GM12801 (cell line): ENCODE results near the gene ABLIM3.

ENCODE experiments used
- TF ChIP-seq, protein P1 (sequence below): IDR thresholded peaks from one replicate; pipeline ENCODE4 v1.5.1; 2011; ENCODE audit warnings: control low read depth; ENCODE audit not compliant: insufficient read length; ENCODE audit errors: extremely low read depth

The ABLIM3 gene

GRCh38 chr5:149217803-149218155 is 76.5 kb downstream of the ABLIM3 start:
- TF ChIP-seq, protein P1, sequence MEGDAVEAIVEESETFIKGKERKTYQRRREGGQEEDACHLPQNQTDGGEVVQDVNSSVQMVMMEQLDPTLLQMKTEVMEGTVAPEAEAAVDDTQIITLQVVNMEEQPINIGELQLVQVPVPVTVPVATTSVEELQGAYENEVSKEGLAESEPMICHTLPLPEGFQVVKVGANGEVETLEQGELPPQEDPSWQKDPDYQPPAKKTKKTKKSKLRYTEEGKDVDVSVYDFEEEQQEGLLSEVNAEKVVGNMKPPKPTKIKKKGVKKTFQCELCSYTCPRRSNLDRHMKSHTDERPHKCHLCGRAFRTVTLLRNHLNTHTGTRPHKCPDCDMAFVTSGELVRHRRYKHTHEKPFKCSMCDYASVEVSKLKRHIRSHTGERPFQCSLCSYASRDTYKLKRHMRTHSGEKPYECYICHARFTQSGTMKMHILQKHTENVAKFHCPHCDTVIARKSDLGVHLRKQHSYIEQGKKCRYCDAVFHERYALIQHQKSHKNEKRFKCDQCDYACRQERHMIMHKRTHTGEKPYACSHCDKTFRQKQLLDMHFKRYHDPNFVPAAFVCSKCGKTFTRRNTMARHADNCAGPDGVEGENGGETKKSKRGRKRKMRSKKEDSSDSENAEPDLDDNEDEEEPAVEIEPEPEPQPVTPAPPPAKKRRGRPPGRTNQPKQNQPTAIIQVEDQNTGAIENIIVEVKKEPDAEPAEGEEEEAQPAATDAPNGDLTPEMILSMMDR = no peak

DNA sequence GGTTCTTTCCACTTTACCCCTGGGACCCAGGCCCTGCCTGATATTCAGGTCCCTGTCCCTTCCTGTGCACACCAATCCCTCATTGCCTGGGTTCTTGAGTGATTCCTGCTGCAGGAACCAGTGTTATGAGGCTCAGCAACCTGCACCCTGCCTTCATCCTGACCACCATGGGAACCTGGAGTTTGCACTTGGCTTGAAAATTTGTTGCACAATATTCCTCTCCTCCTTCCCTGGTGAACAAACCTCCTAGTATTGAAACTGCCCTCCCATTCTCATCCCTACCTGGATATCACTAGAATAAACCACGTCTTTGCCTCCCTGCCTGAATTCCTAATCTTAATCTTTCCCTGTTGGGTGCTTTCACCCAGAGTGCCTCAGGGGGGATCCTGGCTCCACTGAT is 78.3 kb downstream of the ABLIM3 start:
- TF ChIP-seq, protein P1 = no peak

GRCh38 chr5:149220750-149221149 is 79.5 kb downstream of the ABLIM3 start:
- TF ChIP-seq, protein P1 = no peak

DNA sequence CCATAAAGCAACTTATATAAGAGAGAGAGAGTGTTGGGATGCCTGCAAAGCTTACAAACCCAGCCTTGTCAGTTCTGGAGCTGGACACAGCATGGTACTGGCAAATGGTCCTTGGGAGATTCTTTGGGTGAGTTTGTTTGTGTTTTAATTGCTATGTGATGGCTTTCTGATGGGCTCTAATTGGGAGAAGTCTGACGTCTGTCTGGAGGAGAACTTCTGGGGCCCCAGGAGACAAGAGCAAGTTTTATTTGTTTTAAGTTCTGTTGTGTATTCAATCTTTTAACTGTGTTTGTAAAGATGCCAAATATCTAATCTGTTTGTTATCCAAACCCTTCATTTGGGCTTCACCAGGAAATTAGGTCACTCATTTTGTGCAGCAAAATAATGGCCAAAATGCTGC is 80.0 kb downstream of the ABLIM3 start:
- TF ChIP-seq, protein P1 = no peak

DNA sequence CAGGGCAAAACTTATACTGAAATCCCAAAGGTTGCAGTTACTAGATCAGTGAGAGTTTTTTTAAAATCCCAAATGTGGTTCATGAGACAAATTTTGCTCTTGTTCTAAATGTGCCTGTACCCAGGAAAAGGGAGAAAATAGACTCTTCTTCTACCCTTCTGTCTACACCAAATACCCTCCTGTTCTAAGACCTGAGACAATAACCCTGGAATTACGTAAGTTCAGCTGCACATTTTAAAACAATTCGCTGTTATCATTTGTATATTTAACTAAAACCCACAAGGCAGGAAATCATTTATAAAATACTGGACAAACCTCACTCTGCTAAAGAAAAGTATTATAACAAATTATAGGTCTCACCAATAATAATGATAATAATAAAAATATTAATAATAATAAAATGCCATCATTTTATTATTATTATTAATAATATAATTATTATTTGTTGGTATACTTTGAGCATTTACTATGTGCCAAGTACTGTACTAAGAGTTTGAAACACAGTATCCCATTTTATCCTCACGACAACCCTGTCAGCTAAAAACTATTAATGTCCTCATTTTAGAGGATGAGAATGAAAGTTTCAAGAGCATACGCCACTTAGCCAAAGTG is 80.5 kb downstream of the ABLIM3 start:
- TF ChIP-seq, protein P1 = no peak

GRCh38 chr5:149223081-149223848 is 82.0 kb downstream of the ABLIM3 start:
- TF ChIP-seq, protein P1 = no peak

- TF ChIP-seq, protein P1 = no peak
Observed at GRCh38 chr5:149224282-149224681, 83.0 kb downstream of the ABLIM3 start.
